H9 (cell line): ENCODE results near the gene ADGRE1. TPM values are rescaled to one million over a fixed set of nuclear protein-coding genes. Genes with fewer than 3 reads are reported as not detected.

ENCODE experiments used
- DNase-seq: peaks from one replicate; pipeline ENCODE4 v3.0.0-alpha.2; 2017
- H2AFZ ChIP-seq: one replicate; pipeline ENCODE4 v1.6.1; 2013; ENCODE audit warnings: mild to moderate bottlenecking, low read length, control low read depth, moderate library complexity
- H2AK5ac ChIP-seq: 2 replicates; pipeline ENCODE4 v1.6.1; 2013; ENCODE audit warnings: low read length, control low read depth, mixed read lengths; ENCODE audit not compliant: insufficient read length
- H2BK120ac ChIP-seq: one replicate; pipeline ENCODE4 v1.6.1; 2013; ENCODE audit warnings: low read depth, mild to moderate bottlenecking, low read length, control low read depth, inconsistent platforms; ENCODE audit not compliant: poor library complexity, severe bottlenecking
- H2BK12ac ChIP-seq: 2 replicates; pipeline ENCODE4 v1.6.1; 2013; ENCODE audit warnings: low read length, control low read depth, mixed read lengths, low read depth; ENCODE audit not compliant: insufficient read length
- H2BK15ac ChIP-seq: 2 replicates; pipeline ENCODE4 v1.6.1; 2013; ENCODE audit warnings: low read depth, low read length, control low read depth
- H2BK20ac ChIP-seq: one replicate; pipeline ENCODE4 v1.6.1; 2013; ENCODE audit warnings: low read depth, mild to moderate bottlenecking, low read length, control low read depth, inconsistent platforms; ENCODE audit not compliant: poor library complexity, severe bottlenecking
- H2BK5ac ChIP-seq: 2 replicates; pipeline ENCODE4 v1.6.1; 2013; ENCODE audit warnings: low read length, control low read depth, mixed read lengths; ENCODE audit not compliant: insufficient read length
- H3K14ac ChIP-seq: 2 replicates; pipeline ENCODE4 v1.6.1; 2013; ENCODE audit warnings: low read length, control low read depth; ENCODE audit not compliant: insufficient read depth
- H3K18ac ChIP-seq: 2 replicates; pipeline ENCODE4 v1.6.1; 2013; ENCODE audit warnings: low read depth, mild to moderate bottlenecking, mixed read lengths, low read length, control low read depth; ENCODE audit not compliant: insufficient read length
- H3K23ac ChIP-seq: 2 replicates; pipeline ENCODE4 v1.6.1; 2013; ENCODE audit warnings: low read length, control low read depth, mixed read lengths, low read depth; ENCODE audit not compliant: insufficient read length
- H3K23me2 ChIP-seq: 2 replicates; pipeline ENCODE4 v1.6.1; 2013; ENCODE audit warnings: low read depth, mild to moderate bottlenecking, mixed read lengths, low read length, control low read depth; ENCODE audit not compliant: insufficient read length, poor library complexity, severe bottlenecking
- H3K27ac ChIP-seq: 2 replicates; pipeline ENCODE4 v1.5.1; 2013; ENCODE audit warnings: low read length, control low read depth, mixed read lengths, low read depth; ENCODE audit not compliant: insufficient read length
- H3K27me3 ChIP-seq: 2 replicates; pipeline ENCODE4 v1.6.1; 2013; ENCODE audit warnings: low read length, control low read depth, inconsistent platforms; ENCODE audit not compliant: insufficient read depth
- H3K4ac ChIP-seq: 2 replicates; pipeline ENCODE4 v1.6.1; 2013; ENCODE audit warnings: low read depth, mild to moderate bottlenecking, control low read depth, inconsistent platforms, low read length, moderate library complexity
- H3K4me1 ChIP-seq: 2 replicates; pipeline ENCODE4 v1.6.1; 2013; ENCODE audit warnings: low read length, control low read depth, inconsistent platforms; ENCODE audit not compliant: insufficient read depth
- H3K4me2 ChIP-seq: 2 replicates; pipeline ENCODE4 v1.6.1; 2013; ENCODE audit warnings: low read length, control low read depth, mixed read lengths; ENCODE audit not compliant: insufficient read length, insufficient read depth
- H3K56ac ChIP-seq: 2 replicates; pipeline ENCODE4 v1.6.1; 2013; ENCODE audit warnings: low read depth, mild to moderate bottlenecking, mixed read lengths, low read length, control low read depth; ENCODE audit not compliant: insufficient read length
- H3K79me1 ChIP-seq: 2 replicates; pipeline ENCODE4 v1.6.1; 2013; ENCODE audit warnings: low read depth, mild to moderate bottlenecking, moderate library complexity, low read length, control low read depth, inconsistent platforms; ENCODE audit not compliant: insufficient read depth, poor library complexity, severe bottlenecking
- H3K79me2 ChIP-seq: 2 replicates; pipeline ENCODE4 v1.6.1; 2013; ENCODE audit warnings: low read length, control low read depth, inconsistent platforms; ENCODE audit not compliant: insufficient read depth
- H3K9ac ChIP-seq: 2 replicates; pipeline ENCODE4 v1.6.1; 2013; ENCODE audit warnings: low read length, control low read depth, mixed read lengths; ENCODE audit not compliant: insufficient read length; ENCODE audit errors: extremely low read depth
- H3K9me3 ChIP-seq: one replicate; pipeline ENCODE4 v1.6.1; 2013; ENCODE audit warnings: low read depth, low read length, inconsistent platforms; ENCODE audit not compliant: control insufficient read depth
- H3T11ph ChIP-seq: one replicate; pipeline ENCODE4 v1.6.1; 2013; ENCODE audit warnings: mild to moderate bottlenecking, low read length, control low read depth, inconsistent platforms
- H4K20me1 ChIP-seq: one replicate; pipeline ENCODE4 v1.6.1; 2013; ENCODE audit not compliant: control insufficient read depth, insufficient read length, insufficient read depth
- H4K5ac ChIP-seq: 2 replicates; pipeline ENCODE4 v1.6.1; 2013; ENCODE audit warnings: low read depth, mild to moderate bottlenecking, mixed read lengths, low read length, control low read depth; ENCODE audit not compliant: insufficient read length
- H4K8ac ChIP-seq: replicated peaks from 2 replicates; pipeline ENCODE4 v1.6.1; 2013; ENCODE audit warnings: low read length, control low read depth, mixed read lengths, low read depth; ENCODE audit not compliant: insufficient read length
- H4K91ac ChIP-seq: 2 replicates; pipeline ENCODE4 v1.6.1; 2013; ENCODE audit warnings: low read depth, mild to moderate bottlenecking, moderate library complexity, mixed read lengths, low read length, control low read depth; ENCODE audit not compliant: insufficient read length
- H3K27ac Mint-ChIP-seq, 3 experiments: 2 replicates in 2 of 3; 3 replicates in 1 of 3; pipeline ENCODE4 v1.8.0; 2020 to 2021; ENCODE audit warnings: mixed read lengths in 3 of 3, mild to moderate bottlenecking in 1 of 3, moderate library complexity in 1 of 3
- H3K27me3 Mint-ChIP-seq: 2 replicates; pipeline ENCODE4 v1.8.0; 2021; ENCODE audit warnings: low read depth, mild to moderate bottlenecking, moderate library complexity, mixed read lengths
- H3K36me3 Mint-ChIP-seq, 3 experiments: 2 replicates in 2 of 3; 3 replicates in 1 of 3; pipeline ENCODE4 v1.8.0; 2020 to 2021; ENCODE audit warnings: low read depth in 3 of 3, mixed read lengths in 3 of 3; ENCODE audit not compliant: insufficient read depth in 1 of 3
- H3K4me1 Mint-ChIP-seq, 2 experiments: 2 replicates each; pipeline ENCODE4 v1.8.0; 2020; ENCODE audit warnings: mixed read lengths in 2 of 2
- H3K4me3 Mint-ChIP-seq, 2 experiments: 2 replicates in 1 of 2; 3 replicates in 1 of 2; pipeline ENCODE4 v1.8.0; 2020 to 2021; ENCODE audit warnings: mild to moderate bottlenecking in 2 of 2, mixed read lengths in 2 of 2, moderate library complexity in 1 of 2
- H3K9me3 Mint-ChIP-seq, 2 experiments: 2 replicates in 1 of 2; 3 replicates in 1 of 2; pipeline ENCODE4 v1.8.0; 2020; ENCODE audit warnings: mild to moderate bottlenecking in 2 of 2, mixed read lengths in 2 of 2, moderate library complexity in 1 of 2
- WGBS: extraction: QIAGEN DNeasy Blood & Tissue Kit; methylation state at CpG from one replicate; pipeline ENCODE4 v1.1.7; 2013; ENCODE audit warnings: missing lambda C conversion rate, low lambda C conversion rate, mixed read lengths; ENCODE audit not compliant: insufficient read length; ENCODE audit errors: extremely low coverage; 5-methylcytosine and 5-hydroxymethylcytosine counted together
- total RNA-seq: library from RNA; stranded (reverse); gene quantifications from 2 replicates; pipeline ENCODE4 v1.2.1, GENCODE V29; 2021
- TF ChIP-seq, protein P1 (sequence below): fragments of 200-600 bp; sonication (generic); conservative IDR thresholded peaks from 3 replicates; pipeline ENCODE4 v1.8.0; 2021; ENCODE audit warnings: antibody characterized with exemption, mild to moderate bottlenecking

Gene ADGRE1
- total RNA-seq, 1 experiment from 2014 or later: not detected

DNA sequence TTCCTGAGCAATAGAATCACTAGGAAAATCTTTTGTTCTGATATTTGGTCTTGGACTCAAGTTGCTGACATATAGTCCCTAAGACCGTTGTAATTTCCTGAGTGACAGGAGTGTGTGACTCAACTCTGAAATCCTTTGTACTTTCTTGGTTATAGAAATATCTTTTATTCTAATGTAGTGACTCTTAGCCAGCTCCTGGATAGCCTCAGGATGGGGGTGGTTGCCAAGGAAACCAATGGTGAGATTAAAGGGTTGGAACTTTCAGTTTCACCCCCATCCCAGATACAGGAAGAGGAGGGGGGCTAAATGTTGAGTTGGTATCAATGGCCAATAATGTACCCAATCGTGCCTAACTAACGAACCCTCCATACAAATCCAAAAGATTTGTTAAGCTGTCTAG, 92.0 kb downstream of the ADGRE1 start:
- TF ChIP-seq, protein P1, sequence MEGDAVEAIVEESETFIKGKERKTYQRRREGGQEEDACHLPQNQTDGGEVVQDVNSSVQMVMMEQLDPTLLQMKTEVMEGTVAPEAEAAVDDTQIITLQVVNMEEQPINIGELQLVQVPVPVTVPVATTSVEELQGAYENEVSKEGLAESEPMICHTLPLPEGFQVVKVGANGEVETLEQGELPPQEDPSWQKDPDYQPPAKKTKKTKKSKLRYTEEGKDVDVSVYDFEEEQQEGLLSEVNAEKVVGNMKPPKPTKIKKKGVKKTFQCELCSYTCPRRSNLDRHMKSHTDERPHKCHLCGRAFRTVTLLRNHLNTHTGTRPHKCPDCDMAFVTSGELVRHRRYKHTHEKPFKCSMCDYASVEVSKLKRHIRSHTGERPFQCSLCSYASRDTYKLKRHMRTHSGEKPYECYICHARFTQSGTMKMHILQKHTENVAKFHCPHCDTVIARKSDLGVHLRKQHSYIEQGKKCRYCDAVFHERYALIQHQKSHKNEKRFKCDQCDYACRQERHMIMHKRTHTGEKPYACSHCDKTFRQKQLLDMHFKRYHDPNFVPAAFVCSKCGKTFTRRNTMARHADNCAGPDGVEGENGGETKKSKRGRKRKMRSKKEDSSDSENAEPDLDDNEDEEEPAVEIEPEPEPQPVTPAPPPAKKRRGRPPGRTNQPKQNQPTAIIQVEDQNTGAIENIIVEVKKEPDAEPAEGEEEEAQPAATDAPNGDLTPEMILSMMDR: no peak
- Histone ChIP-seq H4K5ac (no peak overlapping the region), H3T11ph (no peak overlapping the region), H2BK12ac (no peak overlapping the region), H2AFZ (no peak overlapping the region), H3K27me3 (no peaks in the 10 kb centered on the region), H3K9me3 (peaks cover 87% of the 10 kb centered on the region), H3K79me2 (no peaks in the 10 kb centered on the region), H4K20me1 (no peaks in the 10 kb centered on the region), H3K4me1 (no peaks in the 10 kb centered on the region), H2BK120ac (no peak overlapping the region), H3K14ac (no peak overlapping the region), H3K56ac (no peak overlapping the region), H2BK20ac (no peak overlapping the region), H3K79me1 (no peaks in the 10 kb centered on the region), H4K8ac (no peak overlapping the region), H3K18ac (no peak overlapping the region), H4K91ac (no peak overlapping the region), H3K23me2 (no peaks in the 10 kb centered on the region), H3K4me2 (no peak overlapping the region), H2AK5ac (no peak overlapping the region), H3K4ac (no peak overlapping the region), H3K27ac (no peak overlapping the region), H2BK15ac (no peak overlapping the region), H3K23ac (no peak overlapping the region), H3K9ac (no peak overlapping the region), H2BK5ac (no peak overlapping the region)
- WGBS: no CpG with 5 or more reads among the region's 3 CpGs
- no peaks in the 10 kb centered on the region for H3K4me1 Mint-ChIP-seq
- H3K9me3 Mint-ChIP-seq: peaks cover 85 to 92% of the 10 kb centered on the region in 2 experiments
- H3K27me3 Mint-ChIP-seq: peaks cover 4% of the 10 kb centered on the region; the same call in 1 of the 2 replicates
- H3K27ac Mint-ChIP-seq: no peak overlapping the region
- DNase-seq: no peak
- peaks cover 0 to 24% (median 11%) of the 10 kb centered on the region in 3 experiments; a peak in 4 of 7 replicates for H3K36me3 Mint-ChIP-seq
- no peak overlapping the region for H3K4me3 Mint-ChIP-seq
